ENCODE data around the gene PSMC3. TPM values are rescaled to one million over a fixed set of nuclear protein-coding genes. Genes with fewer than 3 reads are reported as not detected.

The PSMC3 gene
- total RNA-seq, 2 donors from 2014 or later = 175 to 216 TPM

- no peak overlapping the region for H3K27ac Mint-ChIP-seq
- no peak for DNase-seq (ENCODE audit: low spot score)
- H3K27me3 Mint-ChIP-seq = no peaks in the 10 kb centered on the region
These were observed 25.2 kb upstream of the PSMC3 start for GRCh38 chr11:47451436-47451835.

GRCh38 chr11:47449541-47449940 lies 23.3 kb upstream of the PSMC3 start:
- H3K4me3 Mint-ChIP-seq = no peak overlapping the region
- H3K4me1 Mint-ChIP-seq (ENCODE audit: low read depth in 2 of 2) = peaks cover 4 to 6% of the 10 kb centered on the region in 2 donors
- ATAC-seq = no peak
- no peak overlapping the region for H3K27ac Mint-ChIP-seq
- no peaks in the 10 kb centered on the region for H3K36me3 Mint-ChIP-seq
- H3K27me3 Mint-ChIP-seq = no peaks in the 10 kb centered on the region
- no peak for DNase-seq (ENCODE audit: low spot score)
- H3K9me3 Mint-ChIP-seq = no peaks in the 10 kb centered on the region

More at GRCh38 chr11:47451436-47451835, 25.2 kb upstream of the PSMC3 start:
- Mint-ChIP-seq H3K4me3 (no peak overlapping the region), H3K9me3 (no peaks in the 10 kb centered on the region), H3K36me3 (no peaks in the 10 kb centered on the region), H3K4me1 (ENCODE audit: low read depth in 2 of 2) (peaks cover 4 to 6% of the 10 kb centered on the region in 2 donors)
- ATAC-seq = no peak

DNA sequence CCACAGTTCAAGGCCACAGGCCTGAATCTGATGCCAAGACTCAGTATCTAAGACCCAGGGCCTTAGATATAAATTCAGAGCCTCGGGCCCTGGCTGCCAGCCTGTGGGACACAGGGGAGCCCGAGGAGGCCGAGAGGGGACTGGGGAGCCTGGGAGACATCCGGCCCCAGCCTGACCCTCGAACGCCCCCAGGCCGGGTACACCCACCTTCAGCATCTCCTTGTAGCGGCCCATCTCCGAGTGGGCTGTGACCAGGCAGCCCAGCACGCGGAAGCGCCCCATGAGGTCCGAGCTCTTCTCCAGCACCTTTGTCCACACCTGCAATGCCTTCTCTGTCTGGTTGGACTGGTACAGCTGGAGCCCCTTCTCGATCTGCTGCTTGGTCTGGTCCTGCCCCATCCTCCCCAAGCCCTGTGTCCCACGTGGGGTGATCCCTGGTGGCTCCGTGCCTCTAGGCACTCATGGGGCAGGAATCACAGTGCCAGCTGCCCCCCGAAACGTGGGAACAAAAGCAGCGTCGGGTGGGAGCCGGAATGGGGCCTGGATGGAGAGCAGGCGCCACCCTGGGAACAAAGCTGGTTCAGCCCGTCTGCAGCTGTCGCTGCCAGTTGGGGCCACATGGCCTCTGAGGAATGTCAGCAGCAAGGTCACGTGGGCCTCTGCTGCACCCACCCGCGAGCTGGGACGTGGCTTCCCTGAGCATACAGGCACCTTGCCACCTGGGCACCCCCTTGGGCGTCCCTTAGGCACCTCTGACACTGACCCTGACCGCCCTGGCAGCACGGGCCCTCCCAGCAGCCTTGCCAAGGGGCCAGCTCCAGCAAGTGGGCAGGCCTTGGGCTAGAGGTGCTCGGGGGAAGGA lies 22.6 kb upstream of the PSMC3 start, which contains the start of gene RAPSN:
Gene RAPSN (minus strand): TSS at position 571 of the 862 bp plus-strand sequence. CDS start 172 bp downstream, at position 399.
- H3K36me3 Mint-ChIP-seq = no peaks in the 10 kb centered on the region
- H3K9me3 Mint-ChIP-seq = no peaks in the 10 kb centered on the region
- H3K27ac Mint-ChIP-seq = no peak within 1 kb of the TSS
- DNase-seq (ENCODE audit: low spot score) = no peak
- ATAC-seq = peak; percentile 3 to 36
- no peak within 1 kb of the TSS for H3K4me3 Mint-ChIP-seq
- H3K4me1 Mint-ChIP-seq (ENCODE audit: low read depth in 2 of 2) = peaks cover 0 to 3% of the 10 kb centered on the region in 2 donors
- H3K27me3 Mint-ChIP-seq = no peaks in the 10 kb centered on the region

- Mint-ChIP-seq H3K4me3 (no peak overlapping the region), H3K36me3 (no peaks in the 10 kb centered on the region), H3K9me3 (no peaks in the 10 kb centered on the region), H3K4me1 (ENCODE audit: low read depth in 2 of 2) (peaks cover 0 to 3% of the 10 kb centered on the region in 2 donors), H3K27ac (no peak overlapping the region), H3K27me3 (no peaks in the 10 kb centered on the region)
- DNase-seq (ENCODE audit: low spot score) = no peak
- no peak for ATAC-seq
These were observed 21.7 kb upstream of the PSMC3 start for GRCh38 chr11:47447906-47448305.

GRCh38 chr11:47446833-47447232 lies 20.6 kb upstream of the PSMC3 start:
- Mint-ChIP-seq H3K4me1 (ENCODE audit: low read depth in 2 of 2) (peaks cover 0 to 3% of the 10 kb centered on the region in 2 donors), H3K27me3 (no peaks in the 10 kb centered on the region), H3K4me3 (no peak overlapping the region), H3K27ac (no peak overlapping the region), H3K36me3 (no peaks in the 10 kb centered on the region), H3K9me3 (no peaks in the 10 kb centered on the region)
- no peak for DNase-seq (ENCODE audit: low spot score)
- ATAC-seq = no peak

- Mint-ChIP-seq H3K36me3 (no peaks in the 10 kb centered on the region), H3K4me3 (no peak overlapping the region), H3K27ac (no peak overlapping the region), H3K4me1 (ENCODE audit: low read depth in 2 of 2) (peaks cover 0 to 3% of the 10 kb centered on the region in 2 donors), H3K9me3 (no peaks in the 10 kb centered on the region), H3K27me3 (no peaks in the 10 kb centered on the region)
- DNase-seq (ENCODE audit: low spot score) = no peak
- ATAC-seq = no peak
These were observed 19.6 kb upstream of the PSMC3 start for GRCh38 chr11:47445840-47446239.

- ATAC-seq (no peak), DNase-seq (ENCODE audit: low spot score) (no peak)
- Mint-ChIP-seq H3K27me3 (no peaks in the 10 kb centered on the region), H3K9me3 (no peaks in the 10 kb centered on the region), H3K4me3 (no peak overlapping the region), H3K27ac (no peak overlapping the region), H3K4me1 (ENCODE audit: low read depth in 2 of 2) (peaks cover 0 to 3% of the 10 kb centered on the region in 2 donors), H3K36me3 (no peaks in the 10 kb centered on the region)
These were observed 17.6 kb upstream of the PSMC3 start for GRCh38 chr11:47443817-47444216.

GRCh38 chr11:47443028-47443700 lies 16.9 kb upstream of the PSMC3 start:
- H3K27ac Mint-ChIP-seq = no peak overlapping the region
- H3K27me3 Mint-ChIP-seq = no peaks in the 10 kb centered on the region
- H3K36me3 Mint-ChIP-seq = no peaks in the 10 kb centered on the region
- peaks cover 0 to 3% of the 10 kb centered on the region in 2 donors for H3K4me1 Mint-ChIP-seq (ENCODE audit: low read depth in 2 of 2)
- H3K4me3 Mint-ChIP-seq = no peak overlapping the region
- H3K9me3 Mint-ChIP-seq = no peaks in the 10 kb centered on the region
- DNase-seq (ENCODE audit: low spot score) (no peak), ATAC-seq (no peak)

DNA sequence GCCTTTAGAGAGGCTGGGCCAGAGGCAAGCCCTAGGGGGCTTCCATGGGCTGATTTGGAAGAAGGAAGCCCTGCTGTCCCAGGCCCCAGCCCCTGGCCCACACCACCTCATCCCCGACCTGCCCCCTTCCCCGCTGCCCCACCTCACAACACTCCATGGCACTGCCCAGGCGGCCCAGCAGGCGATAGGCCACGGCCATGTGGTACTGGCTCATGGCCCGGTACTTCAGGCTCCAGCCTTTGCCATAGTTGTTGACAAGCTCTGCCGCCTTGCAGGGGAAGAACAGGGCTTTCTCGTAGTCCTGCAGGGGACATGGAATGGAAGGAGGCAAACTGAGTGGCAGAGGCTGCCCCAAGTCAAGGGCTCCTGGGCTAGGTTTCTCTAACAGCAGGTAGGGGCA lies 16.3 kb upstream of the PSMC3 start:
- ATAC-seq = peak; percentile 7 to 37
- Mint-ChIP-seq H3K27ac (no peak overlapping the region), H3K27me3 (no peaks in the 10 kb centered on the region), H3K36me3 (no peaks in the 10 kb centered on the region), H3K4me3 (no peak overlapping the region), H3K4me1 (ENCODE audit: low read depth in 2 of 2) (peaks cover 0 to 3% of the 10 kb centered on the region in 2 donors), H3K9me3 (no peaks in the 10 kb centered on the region)
- no peak for DNase-seq (ENCODE audit: low spot score)

DNA sequence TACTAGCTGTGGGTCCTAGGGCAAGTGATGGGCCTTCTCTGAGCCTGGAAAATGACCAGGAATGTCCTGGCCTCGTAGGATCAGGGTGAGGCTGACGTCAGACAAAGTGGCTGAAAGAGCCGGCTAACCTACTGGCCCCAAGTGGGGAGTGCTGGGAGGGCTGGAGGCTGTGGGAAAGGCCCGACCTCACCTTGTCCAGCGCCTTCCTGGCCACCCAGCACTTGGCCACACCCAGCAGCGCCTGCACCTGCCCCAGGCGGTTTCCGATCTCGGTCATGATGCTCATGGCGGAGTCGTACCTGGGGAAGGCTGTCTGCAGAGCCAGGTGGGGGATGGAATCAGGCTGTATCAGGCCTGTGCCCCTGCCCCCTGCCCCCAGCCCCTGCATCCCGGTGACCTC lies 15.2 kb upstream of the PSMC3 start:
- Mint-ChIP-seq H3K4me3 (no peak overlapping the region), H3K36me3 (no peaks in the 10 kb centered on the region), H3K27me3 (no peaks in the 10 kb centered on the region), H3K4me1 (ENCODE audit: low read depth in 2 of 2) (no peaks in the 10 kb centered on the region), H3K27ac (no peak overlapping the region), H3K9me3 (no peaks in the 10 kb centered on the region)
- DNase-seq (ENCODE audit: low spot score) = no peak
- peak in 1 of 2 donors; percentile 34 for ATAC-seq

DNA sequence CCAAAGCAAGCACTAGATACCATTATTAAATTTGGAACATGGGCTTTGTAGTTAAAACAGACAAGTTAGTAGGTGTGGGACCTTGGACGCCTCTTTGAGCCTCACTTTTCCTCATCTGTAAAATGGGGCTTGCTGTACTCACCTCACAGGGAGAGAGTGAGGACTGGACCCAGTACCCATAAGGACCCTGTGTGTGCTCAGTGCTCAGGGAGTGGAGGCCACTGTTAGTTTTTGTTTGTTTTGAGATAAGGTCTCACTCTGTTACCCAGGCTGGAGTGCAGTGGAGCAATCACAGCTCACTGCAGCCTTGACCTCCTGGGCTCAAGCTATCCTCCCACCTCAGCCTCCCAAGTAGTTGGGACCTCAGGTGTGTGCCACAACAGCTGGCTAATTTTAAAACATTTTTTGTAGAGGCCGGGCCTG lies 13.8 kb upstream of the PSMC3 start:
- Mint-ChIP-seq H3K4me3 (no peak overlapping the region), H3K27me3 (no peaks in the 10 kb centered on the region), H3K4me1 (ENCODE audit: low read depth in 2 of 2) (no peaks in the 10 kb centered on the region), H3K9me3 (no peaks in the 10 kb centered on the region), H3K27ac (no peak overlapping the region), H3K36me3 (no peaks in the 10 kb centered on the region)
- DNase-seq (ENCODE audit: low spot score) = no peak
- no peak for ATAC-seq

DNA sequence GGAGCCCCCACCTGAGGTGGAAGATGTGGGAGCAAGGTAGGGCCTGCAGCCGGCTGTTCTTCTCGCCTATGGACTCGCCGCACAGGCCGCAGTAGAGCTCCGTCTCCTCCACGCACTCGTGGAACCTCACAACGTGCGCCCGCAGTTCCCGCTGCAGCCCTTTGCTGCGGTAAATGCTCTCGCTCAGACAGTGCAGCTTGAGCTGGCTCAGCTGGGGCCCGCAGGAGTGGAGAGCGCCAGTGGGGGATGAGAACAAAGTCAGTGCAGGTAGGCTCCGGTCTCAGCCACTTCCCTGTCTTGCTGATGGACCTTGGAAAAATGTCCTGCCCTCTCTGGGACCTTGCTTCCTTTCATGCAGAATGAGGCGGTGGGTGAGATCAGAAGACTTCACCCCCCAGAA lies 12.5 kb upstream of the PSMC3 start:
- Mint-ChIP-seq H3K4me1 (ENCODE audit: low read depth in 2 of 2) (no peaks in the 10 kb centered on the region), H3K27me3 (no peaks in the 10 kb centered on the region), H3K27ac (no peak overlapping the region), H3K9me3 (no peaks in the 10 kb centered on the region), H3K4me3 (no peak overlapping the region), H3K36me3 (no peaks in the 10 kb centered on the region)
- ATAC-seq = peak in 1 of 2 donors; percentile 15
- no peak for DNase-seq (ENCODE audit: low spot score)

GRCh38 chr11:47437746-47438418 lies 11.6 kb upstream of the PSMC3 start:
- no peaks in the 10 kb centered on the region for H3K36me3 Mint-ChIP-seq
- H3K9me3 Mint-ChIP-seq = no peaks in the 10 kb centered on the region
- no peak for DNase-seq (ENCODE audit: low spot score)
- H3K4me3 Mint-ChIP-seq = no peak overlapping the region
- H3K27me3 Mint-ChIP-seq = no peaks in the 10 kb centered on the region
- no peak for ATAC-seq
- H3K4me1 Mint-ChIP-seq (ENCODE audit: low read depth in 2 of 2) = no peaks in the 10 kb centered on the region
- no peak overlapping the region for H3K27ac Mint-ChIP-seq

Measured in natural killer cell treated with Interleukin-12 subunit alpha and Interleukin-12 subunit beta and Interleukin-15 and Interleukin-18, amount 100 ng/mL, for 72 hours (primary cell).